GM12801 (cell line): ENCODE measurements around the gene LCE2B.
"Not testable (repeated sequence)": the region's sequence is repeated elsewhere in the genome, so short reads cannot be mapped to it uniquely, and the experiment has no call there.

Experiments used
- CTCF ChIP-seq: IDR thresholded peaks from one replicate; pipeline ENCODE4 v1.5.1; 2011; ENCODE audit warnings: control low read depth; ENCODE audit not compliant: insufficient read length; ENCODE audit errors: extremely low read depth

The LCE2B gene

DNA sequence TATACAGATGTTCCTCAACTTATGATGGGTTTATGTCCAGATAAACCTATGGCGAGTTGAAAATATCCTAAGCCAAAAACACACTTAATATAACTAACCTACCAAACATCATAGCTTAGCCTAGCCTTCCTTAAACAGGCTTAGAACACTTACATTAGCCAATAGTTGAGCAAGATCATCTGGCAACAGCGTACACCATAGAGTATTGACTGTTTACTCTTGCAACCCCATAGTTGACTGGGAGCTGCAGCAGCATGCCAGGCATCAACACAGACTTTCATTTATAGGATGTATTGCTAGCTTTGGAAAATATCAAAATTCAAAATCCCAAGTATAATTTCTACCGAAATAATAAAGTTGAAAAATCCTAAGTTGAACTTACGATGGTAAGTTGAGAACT, 28.2 kb upstream of the LCE2B start:
- no peak for TF ChIP-seq CTCF

- no peak for TF ChIP-seq CTCF
Measured at GRCh38 chr1:152658649-152659048, 27.3 kb upstream of the LCE2B start.

GRCh38 chr1:152663098-152663497, 22.8 kb upstream of the LCE2B start, which contains the start of gene LCE2D:
Gene LCE2D, plus strand, starts transcription at chr1:152663380. Its CDS starts 726 bp downstream, at chr1:152664106.
- no peak for TF ChIP-seq CTCF

DNA sequence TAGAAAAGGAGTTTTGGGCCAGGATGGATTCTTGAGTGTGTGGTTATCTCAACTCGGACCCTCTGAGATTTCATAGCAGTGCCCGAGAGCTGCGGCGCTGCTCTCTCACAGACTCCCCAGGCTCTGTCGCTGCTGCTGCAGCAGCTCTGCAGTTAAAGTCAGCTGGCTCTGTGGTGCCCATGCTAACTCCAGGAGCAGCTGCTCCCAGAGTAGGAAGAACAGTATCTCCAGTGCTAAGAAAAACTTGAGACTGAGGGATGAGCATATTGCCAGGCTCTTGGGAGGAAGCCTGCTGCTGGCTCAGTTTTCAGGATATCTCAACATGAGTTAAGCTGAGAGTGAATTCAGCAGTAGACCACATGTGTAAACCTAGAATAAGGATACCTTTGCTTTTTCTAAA, 18.3 kb upstream of the LCE2B start:
- TF ChIP-seq CTCF: no peak

DNA sequence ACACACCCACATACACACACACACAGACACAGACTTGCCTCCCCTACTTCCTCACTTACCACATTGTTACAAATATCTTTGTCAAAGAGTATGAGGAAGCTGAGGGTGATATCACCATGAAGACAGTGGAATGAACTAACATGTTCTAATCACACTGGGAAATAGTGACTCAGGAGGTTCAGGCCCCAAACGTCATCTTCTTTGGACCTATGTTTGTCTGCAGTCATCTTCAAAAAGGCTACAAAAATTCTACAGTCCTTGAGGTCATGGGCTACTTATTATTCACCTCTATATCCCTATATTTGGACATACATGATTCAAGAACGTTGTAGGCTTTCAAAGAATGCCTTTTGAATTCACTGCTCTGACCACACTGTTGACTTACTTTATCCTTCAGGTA, 12.9 kb upstream of the LCE2B start:
- no peak for TF ChIP-seq CTCF

DNA sequence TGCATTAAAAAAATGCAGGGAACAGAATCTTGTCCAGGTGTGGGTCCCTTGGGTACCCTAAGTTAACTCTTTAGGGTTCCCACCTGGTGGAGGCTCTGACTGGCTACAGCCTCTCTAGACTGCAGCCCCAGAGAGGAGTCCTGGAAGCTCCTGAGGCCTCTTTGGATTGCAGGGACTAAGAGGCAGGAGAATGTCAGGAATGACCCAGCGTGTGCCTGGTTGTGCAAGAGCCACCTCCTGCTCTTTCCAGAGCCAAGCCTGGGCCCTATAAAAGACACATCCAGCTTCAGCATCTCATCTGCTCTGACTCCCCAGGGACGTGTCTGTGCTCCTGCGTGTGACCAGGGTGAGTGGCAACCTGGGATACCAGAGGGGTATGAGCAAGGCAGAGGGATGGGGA, 10.9 kb upstream of the LCE2B start, which contains the start of gene LCE2C:
Gene LCE2C (plus strand): TSS at position 297 of the 400 bp plus-strand sequence. CDS start 737 bp downstream, outside the sequence.
- not testable (repeated sequence) for TF ChIP-seq CTCF

DNA sequence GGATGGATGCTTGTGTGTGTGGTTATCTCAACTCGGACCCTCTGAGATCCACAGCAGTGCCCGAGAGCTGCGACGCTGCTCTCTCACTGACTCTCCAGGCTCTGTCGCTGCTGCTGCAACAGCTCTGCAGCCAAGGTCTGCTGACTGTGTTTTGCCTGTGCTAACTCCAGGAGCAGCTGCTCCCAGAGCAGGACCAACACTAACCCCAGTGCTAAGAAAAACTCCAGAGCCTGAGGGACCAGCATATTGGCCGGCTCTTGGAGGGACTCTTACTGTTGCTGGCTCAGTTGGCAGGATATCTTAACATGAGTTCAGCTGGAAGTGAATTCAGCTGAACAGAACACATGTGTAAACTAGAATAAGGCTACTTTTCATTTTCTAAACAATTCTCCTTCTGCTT, 6.5 kb upstream of the LCE2B start:
- no peak for TF ChIP-seq CTCF

DNA sequence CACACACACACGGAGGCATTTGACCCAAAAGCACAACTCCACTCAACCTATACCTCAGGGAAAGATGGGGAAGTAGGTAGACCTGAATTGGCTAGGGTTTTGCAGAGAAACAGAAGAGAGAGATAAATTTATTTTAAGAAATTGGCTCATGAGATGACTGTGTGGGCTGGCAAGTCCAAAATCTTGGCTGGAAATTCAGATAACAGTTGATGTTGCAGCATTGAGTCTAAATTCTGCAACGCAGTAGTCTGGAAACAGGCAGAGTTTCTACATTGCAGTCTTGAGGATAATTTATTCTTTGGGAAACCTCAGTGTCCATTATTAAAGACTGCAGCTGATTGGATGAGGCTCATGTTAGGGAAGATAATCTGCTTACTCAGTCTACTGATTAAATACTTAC, 4.3 kb upstream of the LCE2B start:
- TF ChIP-seq CTCF: no peak
